Germinal center (tissue), 1 donor: Measurements from ENCODE around the gene PDLIM1.
"Not testable (repeated sequence)": the region's sequence is repeated elsewhere in the genome, so short reads cannot be mapped to it uniquely, and the experiment has no call there.

Source experiments
- DNase-seq: peaks from one replicate; pipeline ENCODE4 v3.0.0; 2012; ENCODE audit warnings: mixed read lengths, low spot score

The PDLIM1 gene

GRCh38 chr10:95202865-95203264 lies 87.9 kb downstream of the PDLIM1 start:
- DNase-seq = not testable (repeated sequence)

DNA sequence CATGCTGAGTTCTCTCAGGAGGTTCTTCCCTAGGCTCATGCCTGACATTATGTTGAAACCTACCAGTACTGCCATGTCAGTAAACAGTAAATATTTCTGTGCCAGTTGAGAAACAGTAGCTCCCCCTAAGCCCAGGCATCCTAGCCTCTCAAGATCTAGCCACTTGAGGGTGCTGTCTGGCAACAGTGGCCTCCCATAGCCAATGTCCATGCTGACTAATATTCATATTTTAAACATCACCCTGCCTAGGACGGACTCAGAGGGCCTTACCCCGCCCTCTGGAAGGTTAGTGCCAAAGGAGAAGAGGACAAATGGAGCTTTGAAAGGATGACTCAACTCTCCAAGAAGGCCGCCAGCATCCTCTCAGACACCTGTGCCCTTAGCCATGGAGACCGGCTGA lies 89.1 kb downstream of the PDLIM1 start:
- DNase-seq = no peak

GRCh38 chr10:95196046-95196445 lies 94.8 kb downstream of the PDLIM1 start:
- no peak for DNase-seq

DNA sequence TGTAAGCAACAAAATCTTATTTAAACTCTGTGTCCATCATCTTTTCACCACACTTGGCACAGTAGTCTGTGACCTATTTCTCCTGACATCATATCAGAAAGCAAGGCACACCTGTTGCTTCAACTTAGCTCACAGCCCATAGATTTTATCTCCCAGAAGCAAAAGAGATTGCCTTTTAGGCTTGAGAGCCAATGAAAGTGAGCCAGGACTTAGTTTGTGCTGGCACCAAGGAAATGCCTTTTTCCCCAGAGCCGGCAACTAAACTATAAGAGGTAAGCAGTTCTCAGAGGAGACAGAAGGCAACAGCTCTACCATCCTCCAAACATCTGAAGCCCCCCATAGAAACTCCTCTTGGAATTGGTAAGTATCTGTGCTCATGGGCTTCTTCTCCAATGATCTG lies 96.9 kb downstream of the PDLIM1 start, which contains the start of gene ACSM6:
ACSM6 (plus strand) TSS at position 295 of the 400 bp plus-strand sequence. CDS start 248 bp downstream, outside the sequence.
- no peak for DNase-seq

GRCh38 chr10:95188593-95188992 lies 102.2 kb downstream of the PDLIM1 start:
- DNase-seq = no peak

DNA sequence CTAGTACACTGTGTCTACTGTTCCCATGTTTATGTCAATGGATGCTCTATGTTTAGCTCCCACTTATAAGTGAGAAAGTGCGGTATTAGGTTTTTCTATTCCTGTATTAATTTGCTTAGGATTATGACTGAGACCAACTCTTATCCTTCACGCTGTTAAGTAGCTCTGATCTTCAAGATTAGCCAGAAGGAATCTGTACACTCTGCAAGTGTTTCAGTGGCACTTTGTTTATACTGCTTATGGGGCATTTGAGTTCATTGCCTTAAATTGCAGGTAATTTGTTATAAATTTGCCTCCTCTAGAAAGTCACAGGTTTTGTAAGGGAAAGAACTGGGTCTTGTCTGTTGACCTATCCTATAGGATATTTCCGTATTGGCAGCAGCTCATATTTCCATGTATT lies 103.2 kb downstream of the PDLIM1 start:
- DNase-seq = no peak
